Lower leg skin (tissue), 3 donors: ENCODE results near the gene STK33.

Experiments used
- POLR2A ChIP-seq, 2 donors: fragments of 450-650 bp; IDR thresholded peaks; one replicate each; pipeline ENCODE4 v1.6.1; 2016 to 2017; ENCODE audit warnings: antibody characterized with exemption in 2 of 2, mild to moderate bottlenecking in 1 of 2, moderate library complexity in 1 of 2
- TF ChIP-seq, protein P1 (sequence below), 3 donors: fragments of 450-650 bp; IDR thresholded peaks; one replicate each; pipeline ENCODE4 v1.5.1; 2016; ENCODE audit warnings: antibody characterized with exemption in 3 of 3, mild to moderate bottlenecking in 3 of 3, moderate library complexity in 2 of 3

DNA sequence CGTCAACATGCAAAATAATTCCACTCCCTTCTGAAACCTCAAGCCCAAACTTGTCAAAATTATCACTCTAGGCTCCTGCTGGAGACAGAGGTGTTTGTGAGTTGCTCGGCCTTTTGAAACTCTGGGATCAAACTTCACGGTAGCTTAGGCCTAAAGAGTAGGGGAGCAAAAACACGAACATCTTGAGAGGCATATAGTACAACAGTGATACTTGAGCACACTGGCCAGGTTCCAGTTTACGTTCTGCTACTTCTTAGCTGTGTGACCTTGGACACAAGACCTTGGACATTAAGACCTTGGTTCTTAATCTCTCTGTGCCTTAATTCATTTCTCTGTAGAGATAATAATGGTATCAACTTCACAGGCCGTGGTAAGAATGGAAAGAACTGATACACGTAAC, 206.9 kb downstream of the STK33 start:
- TF ChIP-seq, protein P1, sequence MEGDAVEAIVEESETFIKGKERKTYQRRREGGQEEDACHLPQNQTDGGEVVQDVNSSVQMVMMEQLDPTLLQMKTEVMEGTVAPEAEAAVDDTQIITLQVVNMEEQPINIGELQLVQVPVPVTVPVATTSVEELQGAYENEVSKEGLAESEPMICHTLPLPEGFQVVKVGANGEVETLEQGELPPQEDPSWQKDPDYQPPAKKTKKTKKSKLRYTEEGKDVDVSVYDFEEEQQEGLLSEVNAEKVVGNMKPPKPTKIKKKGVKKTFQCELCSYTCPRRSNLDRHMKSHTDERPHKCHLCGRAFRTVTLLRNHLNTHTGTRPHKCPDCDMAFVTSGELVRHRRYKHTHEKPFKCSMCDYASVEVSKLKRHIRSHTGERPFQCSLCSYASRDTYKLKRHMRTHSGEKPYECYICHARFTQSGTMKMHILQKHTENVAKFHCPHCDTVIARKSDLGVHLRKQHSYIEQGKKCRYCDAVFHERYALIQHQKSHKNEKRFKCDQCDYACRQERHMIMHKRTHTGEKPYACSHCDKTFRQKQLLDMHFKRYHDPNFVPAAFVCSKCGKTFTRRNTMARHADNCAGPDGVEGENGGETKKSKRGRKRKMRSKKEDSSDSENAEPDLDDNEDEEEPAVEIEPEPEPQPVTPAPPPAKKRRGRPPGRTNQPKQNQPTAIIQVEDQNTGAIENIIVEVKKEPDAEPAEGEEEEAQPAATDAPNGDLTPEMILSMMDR (IDR thresholded peaks at IDR 0.05) = no peak
- TF ChIP-seq POLR2A (IDR thresholded peaks at IDR 0.05) = no peak
